Stomach (tissue), 9 donors: ENCODE results near the gene SLC7A14. TPM values are rescaled to one million over a fixed set of nuclear protein-coding genes. Genes with fewer than 3 reads are reported as not detected.

ENCODE experiments used
- DNase-seq, 2 donors: peaks; one replicate each; pipeline versions ENCODE4 v3.0.0 to v3.0.0-alpha.2; 2013 to 2019
- H3K27ac ChIP-seq, 5 donors: fragments of 200-600 bp in 4 of 5; sonication (generic) in 4 of 5; one replicate each; pipeline ENCODE4 v1.5.1; 2013 to 2019; ENCODE audit warnings: mild to moderate bottlenecking in 1 of 5, moderate library complexity in 1 of 5
- H3K27me3 ChIP-seq, 3 donors: fragments of 200-600 bp; sonication (generic); one replicate each; pipeline ENCODE4 v1.5.1; 2017 to 2019; ENCODE audit warnings: mixed run types in 1 of 3
- H3K36me3 ChIP-seq, 4 donors: fragments of 200-600 bp; sonication (generic); 1 replicate in 3 of 4; 2 replicates in 1 of 4; pipeline ENCODE4 v1.5.1; 2016 to 2019
- H3K4me1 ChIP-seq, 4 donors: fragments of 200-600 bp; sonication (generic); one replicate each; pipeline ENCODE4 v1.5.1; 2016 to 2019
- H3K4me3 ChIP-seq, 4 donors: fragments of 200-600 bp; sonication (generic) in 3 of 4; one replicate each; pipeline ENCODE4 v1.5.1; 2016 to 2019; ENCODE audit warnings: mild to moderate bottlenecking in 1 of 4
- H3K9me3 ChIP-seq, 4 donors: fragments of 200-600 bp; sonication (generic); one replicate each; pipeline ENCODE4 v1.5.1; 2016 to 2019
- EP300 ChIP-seq: sonication (generic); formaldehyde crosslinking; IDR thresholded peaks from one replicate; pipeline ENCODE4 v1.6.1; 2017; ENCODE audit warnings: antibody characterized with exemption
- POLR2A ChIP-seq, 4 donors: fragments of 450-650 bp; IDR thresholded peaks; one replicate each; pipeline ENCODE4 v1.6.1; 2016; ENCODE audit warnings: antibody characterized with exemption in 4 of 4, control low read depth in 2 of 4, mild to moderate bottlenecking in 1 of 4, moderate library complexity in 1 of 4
- POLR2AphosphoS5 ChIP-seq, 3 donors: sonication (generic); formaldehyde crosslinking; IDR thresholded peaks; one replicate each; pipeline ENCODE4 v1.6.1; 2016; ENCODE audit warnings: antibody characterized with exemption in 3 of 3
- WGBS, 5 donors: extraction: QIAGEN DNeasy Blood & Tissue Kit in 3 of 5; methylation state at CpG; one replicate each; pipeline versions ENCODE4 v1.1.5 to v1.1.7; 2013 to 2018; 5-methylcytosine and 5-hydroxymethylcytosine counted together
- intact Hi-C: fragments of 100-400 bp; cut with DNase I; formaldehyde crosslinking; loops from one replicate; pipeline ENCODE4 v1.15.1; 2023; ENCODE audit warnings: low total_unique reads
- polyA plus RNA-seq, 3 donors: library from polyadenylated mRNA; stranded (reverse); fragments of 200-250 nt; gene quantifications; one replicate each; pipeline ENCODE4 v1.2.3, GENCODE V29; 2013
- total RNA-seq, 5 donors: library from RNA; depleted of rRNA; stranded (reverse); fragments of >200 nt; gene quantifications; one replicate each; pipeline versions ENCODE4 v1.1.0 to v1.2.3, GENCODE V29; 2014 to 2016
- TF ChIP-seq, protein P1 (sequence below), 7 experiments: fragments of 450-650 bp in 4 of 7; fragments of 200-600 bp in 3 of 7; sonication (generic) in 3 of 7; IDR thresholded peaks; one replicate each; pipeline ENCODE4 v1.5.1; 2016 to 2019; ENCODE audit warnings: antibody characterized with exemption in 7 of 7, control low read depth in 2 of 7, mild to moderate bottlenecking in 1 of 7
- donor health status: healthy with polysubstance abuse.
- donor health status: Bipolar disorder and iron deficiency.
- donor health status: healthy.

The SLC7A14 gene
- total and polyA plus RNA-seq, 8 donors: 0.10 to 2.4 (median 0.43) TPM; not detected in 5

DNA sequence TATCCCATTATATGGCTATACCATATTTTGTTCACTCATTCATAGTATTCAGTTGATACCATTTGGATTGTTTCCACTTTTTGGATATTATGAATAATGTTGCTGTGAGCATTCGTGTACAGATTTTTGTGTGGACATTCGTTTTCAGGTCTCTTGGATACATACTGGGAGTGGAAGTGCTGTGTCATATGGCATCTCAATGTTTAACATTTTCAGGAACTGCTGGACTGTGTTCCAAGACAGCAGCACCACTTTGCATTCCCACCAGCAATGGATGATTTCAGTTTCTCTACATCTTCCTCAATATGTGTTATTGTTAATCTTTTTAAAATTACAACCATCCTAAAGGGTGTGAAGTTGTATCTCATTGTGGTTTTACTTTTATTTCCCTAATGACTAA is 34.6 kb downstream of the SLC7A14 start:
- intact Hi-C loops: no loop called here
- WGBS, 5 donors: 57 to 68% (median 64%) methylated on average over 2 of the region's 2 CpGs
- TF ChIP-seq EP300: no peak
- TF ChIP-seq POLR2A (IDR thresholded peaks at IDR 0.05): no peak
- TF ChIP-seq POLR2AphosphoS5 (IDR thresholded peaks at IDR 0.05): no peak
- TF ChIP-seq, protein P1, sequence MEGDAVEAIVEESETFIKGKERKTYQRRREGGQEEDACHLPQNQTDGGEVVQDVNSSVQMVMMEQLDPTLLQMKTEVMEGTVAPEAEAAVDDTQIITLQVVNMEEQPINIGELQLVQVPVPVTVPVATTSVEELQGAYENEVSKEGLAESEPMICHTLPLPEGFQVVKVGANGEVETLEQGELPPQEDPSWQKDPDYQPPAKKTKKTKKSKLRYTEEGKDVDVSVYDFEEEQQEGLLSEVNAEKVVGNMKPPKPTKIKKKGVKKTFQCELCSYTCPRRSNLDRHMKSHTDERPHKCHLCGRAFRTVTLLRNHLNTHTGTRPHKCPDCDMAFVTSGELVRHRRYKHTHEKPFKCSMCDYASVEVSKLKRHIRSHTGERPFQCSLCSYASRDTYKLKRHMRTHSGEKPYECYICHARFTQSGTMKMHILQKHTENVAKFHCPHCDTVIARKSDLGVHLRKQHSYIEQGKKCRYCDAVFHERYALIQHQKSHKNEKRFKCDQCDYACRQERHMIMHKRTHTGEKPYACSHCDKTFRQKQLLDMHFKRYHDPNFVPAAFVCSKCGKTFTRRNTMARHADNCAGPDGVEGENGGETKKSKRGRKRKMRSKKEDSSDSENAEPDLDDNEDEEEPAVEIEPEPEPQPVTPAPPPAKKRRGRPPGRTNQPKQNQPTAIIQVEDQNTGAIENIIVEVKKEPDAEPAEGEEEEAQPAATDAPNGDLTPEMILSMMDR (IDR thresholded peaks at IDR 0.05): no peak
- peaks cover 0 to 5% (median 0%) of the 10 kb centered on the region in 3 donors for H3K27me3 ChIP-seq
- no peak overlapping the region for H3K4me3 ChIP-seq
- no peaks in the 10 kb centered on the region for H3K36me3 ChIP-seq
- H3K27ac ChIP-seq: no peak overlapping the region
- H3K9me3 ChIP-seq: no peaks in the 10 kb centered on the region
- no peaks in the 10 kb centered on the region for H3K4me1 ChIP-seq
- no peak for DNase-seq

DNA sequence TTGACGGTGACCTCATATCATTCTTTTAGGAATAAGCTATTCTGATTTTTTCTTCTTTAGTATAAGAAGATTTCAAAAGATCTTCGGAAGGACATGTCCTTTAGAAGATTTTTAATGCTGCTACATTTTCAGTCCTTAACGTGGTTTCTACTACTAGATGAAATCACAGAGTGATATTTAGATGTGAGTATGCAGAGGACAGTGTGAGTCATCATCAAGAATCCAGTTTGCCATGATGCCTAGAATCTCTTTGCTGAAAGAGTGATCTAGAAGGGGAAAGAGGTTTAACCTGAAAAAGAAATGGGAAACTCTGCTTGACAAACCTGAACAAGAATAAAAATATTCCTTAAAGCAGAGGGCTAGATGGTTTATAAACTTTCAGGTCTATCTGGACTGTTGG is 43.2 kb downstream of the SLC7A14 start:
- Histone ChIP-seq H3K4me3 (no peak overlapping the region), H3K4me1 (no peaks in the 10 kb centered on the region), H3K27ac (no peak overlapping the region), H3K36me3 (no peaks in the 10 kb centered on the region), H3K27me3 (peaks cover 0 to 6% (median 0%) of the 10 kb centered on the region in 3 donors), H3K9me3 (no peaks in the 10 kb centered on the region)
- 89 to 91% (median 90%) methylated on average over 3 of the region's 3 CpGs for WGBS, 5 donors
- TF ChIP-seq POLR2A (IDR thresholded peaks at IDR 0.05) (no peak), EP300 (no peak), POLR2AphosphoS5 (IDR thresholded peaks at IDR 0.05) (no peak)
- TF ChIP-seq, protein P1 (IDR thresholded peaks at IDR 0.05): no peak
- no peak for DNase-seq
- intact Hi-C loops: no loop called here

DNA sequence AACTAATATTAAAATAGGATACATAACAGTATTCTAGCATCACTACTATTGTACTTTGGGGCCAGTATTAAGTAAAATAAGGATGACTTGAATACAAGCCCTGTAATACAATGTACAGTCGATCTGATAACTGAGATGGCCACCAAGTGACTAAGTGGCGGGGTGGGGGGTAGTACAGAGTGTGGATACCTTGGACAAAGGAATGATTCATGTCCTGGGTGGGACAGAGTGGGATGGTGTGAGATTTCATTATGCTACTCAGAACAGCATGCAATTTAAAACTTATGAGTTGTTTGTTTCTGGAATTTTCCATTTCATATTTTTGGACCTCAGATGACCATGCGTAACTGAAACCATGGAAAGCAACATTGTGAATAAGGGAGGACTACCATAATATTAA is 46.0 kb downstream of the SLC7A14 start:
- Histone ChIP-seq H3K36me3 (no peaks in the 10 kb centered on the region), H3K27ac (no peak overlapping the region), H3K9me3 (no peaks in the 10 kb centered on the region), H3K4me1 (no peaks in the 10 kb centered on the region), H3K4me3 (no peak overlapping the region), H3K27me3 (peaks cover 0 to 13% (median 0%) of the 10 kb centered on the region in 3 donors)
- WGBS, 5 donors: 76 to 89% (median 87%) methylated on average over 3 of the region's 3 CpGs
- intact Hi-C loops: no loop called here
- DNase-seq: no peak
- TF ChIP-seq EP300 (no peak), POLR2AphosphoS5 (IDR thresholded peaks at IDR 0.05) (no peak), POLR2A (IDR thresholded peaks at IDR 0.05) (no peak)
- TF ChIP-seq, protein P1 (IDR thresholded peaks at IDR 0.05): no peak

DNA sequence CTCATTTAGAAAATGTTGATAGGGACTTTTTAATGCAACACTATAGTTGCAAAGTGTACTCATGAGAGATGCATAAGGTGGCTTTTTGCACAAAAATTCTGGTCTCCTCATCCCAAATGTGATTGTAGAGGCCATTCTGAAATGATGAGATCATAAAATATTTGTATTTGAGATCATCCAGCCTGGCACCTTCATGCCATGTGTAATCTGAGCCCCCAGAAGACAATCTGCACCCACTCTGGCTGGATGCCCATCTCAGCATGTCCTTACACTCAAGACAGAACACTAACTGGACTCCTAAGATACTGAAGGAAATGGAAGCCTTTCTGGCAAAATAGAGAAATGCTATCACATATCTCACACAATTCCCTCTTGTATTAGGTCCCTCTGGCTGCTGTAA is 49.2 kb downstream of the SLC7A14 start:
- no peaks in the 10 kb centered on the region for H3K36me3 ChIP-seq
- TF ChIP-seq, protein P1 (IDR thresholded peaks at IDR 0.05): no peak
- TF ChIP-seq EP300 (no peak), POLR2A (IDR thresholded peaks at IDR 0.05) (no peak), POLR2AphosphoS5 (IDR thresholded peaks at IDR 0.05) (no peak)
- H3K4me1 ChIP-seq: no peaks in the 10 kb centered on the region
- DNase-seq: no peak
- H3K4me3 ChIP-seq: no peak overlapping the region
- intact Hi-C loops: no loop called here
- H3K27me3 ChIP-seq: peaks cover 0 to 13% (median 0%) of the 10 kb centered on the region in 3 donors
- H3K27ac ChIP-seq: no peak overlapping the region
- H3K9me3 ChIP-seq: no peaks in the 10 kb centered on the region
